Natural killer cell (primary cell): Measurements from ENCODE around the gene INO80C. TPM values are rescaled to one million over a fixed set of nuclear protein-coding genes. Genes with fewer than 3 reads are reported as not detected.

Experiments
- ATAC-seq, 3 donors: fragments of 150-1000 bp in 2 of 3; fragments of 200-7000 bp in 1 of 3; cut with Tn5 transposase; 1 replicate in 1 of 3; 2 replicates in 2 of 3; pipeline ENCODE4 v1.10.0; 2021; ENCODE audit warnings: mild to moderate bottlenecking in 2 of 3, moderate library complexity in 2 of 3
- DNase-seq, 2 donors: peaks; one replicate each; pipeline versions ENCODE4 v3.0.0 to v3.0.0-alpha.2; 2013 to 2021; ENCODE audit warnings: mixed read lengths in 1 of 2
- H3K27ac ChIP-seq: one replicate; pipeline ENCODE4 v1.5.1; 2013; ENCODE audit warnings: mild to moderate bottlenecking, low read length
- H3K27me3 ChIP-seq: one replicate; pipeline ENCODE4 v1.6.1; 2013; ENCODE audit warnings: low read length; ENCODE audit not compliant: control insufficient read depth, insufficient read depth
- H3K36me3 ChIP-seq: one replicate; pipeline ENCODE4 v1.6.1; 2013; ENCODE audit warnings: low read length; ENCODE audit not compliant: control insufficient read depth, insufficient read depth
- H3K4me1 ChIP-seq: one replicate; pipeline ENCODE4 v1.6.1; 2013; ENCODE audit warnings: low read length; ENCODE audit not compliant: control insufficient read depth, insufficient read depth
- H3K4me3 ChIP-seq: one replicate; pipeline ENCODE4 v1.5.1; 2013; ENCODE audit warnings: low read length
- H3K9me3 ChIP-seq: one replicate; pipeline ENCODE4 v1.6.1; 2013; ENCODE audit warnings: low read length; ENCODE audit not compliant: control insufficient read depth, insufficient read depth
- H3K27ac Mint-ChIP-seq, 2 donors: one replicate each; pipeline ENCODE4 v1.8.0; 2022; ENCODE audit warnings: mild to moderate bottlenecking in 2 of 2, mixed read lengths in 2 of 2, moderate library complexity in 1 of 2
- H3K27me3 Mint-ChIP-seq, 2 donors: one replicate each; pipeline ENCODE4 v1.8.0; 2022; ENCODE audit warnings: low read depth in 2 of 2, mixed read lengths in 2 of 2
- H3K36me3 Mint-ChIP-seq: one replicate; pipeline ENCODE4 v1.8.0; 2022; ENCODE audit warnings: mixed read lengths
- H3K4me1 Mint-ChIP-seq, 2 donors: one replicate each; pipeline ENCODE4 v1.8.0; 2022; ENCODE audit warnings: mixed read lengths in 2 of 2
- H3K4me3 Mint-ChIP-seq: one replicate; pipeline ENCODE4 v1.8.0; 2022; ENCODE audit warnings: mild to moderate bottlenecking, moderate library complexity, mixed read lengths
- H3K9me3 Mint-ChIP-seq, 2 donors: one replicate each; pipeline ENCODE4 v1.8.0; 2022; ENCODE audit warnings: mixed read lengths in 2 of 2
- WGBS: methylation state at CpG from one replicate; pipeline ENCODE4 v1.1.7; 2013; ENCODE audit warnings: missing lambda C conversion rate; ENCODE audit not compliant: insufficient coverage; 5-methylcytosine and 5-hydroxymethylcytosine counted together
- intact Hi-C: fragments of 100-400 bp; cut with micrococcal nuclease; formaldehyde crosslinking; loops from one replicate; pipeline ENCODE4 v1.14.2; 2022
- total RNA-seq, 4 donors: library from RNA; stranded (reverse); fragments of 120-200 nt in 1 of 4; gene quantifications; one replicate each; pipeline versions ENCODE4 v1.2.3 to v1.2.4, GENCODE V29; 2013 to 2022
- TF ChIP-seq, protein P1 (sequence below): fragments of 200-600 bp; IDR thresholded peaks from one replicate; pipeline ENCODE4 v1.8.0; 2022; ENCODE audit warnings: antibody characterized with exemption

Gene INO80C
- total RNA-seq, 3 donors from 2014 or later (not counting 1 experiment from before 2014, with no cell fraction given), result 17.6 to 19.5 (median 19.2) TPM

DNA sequence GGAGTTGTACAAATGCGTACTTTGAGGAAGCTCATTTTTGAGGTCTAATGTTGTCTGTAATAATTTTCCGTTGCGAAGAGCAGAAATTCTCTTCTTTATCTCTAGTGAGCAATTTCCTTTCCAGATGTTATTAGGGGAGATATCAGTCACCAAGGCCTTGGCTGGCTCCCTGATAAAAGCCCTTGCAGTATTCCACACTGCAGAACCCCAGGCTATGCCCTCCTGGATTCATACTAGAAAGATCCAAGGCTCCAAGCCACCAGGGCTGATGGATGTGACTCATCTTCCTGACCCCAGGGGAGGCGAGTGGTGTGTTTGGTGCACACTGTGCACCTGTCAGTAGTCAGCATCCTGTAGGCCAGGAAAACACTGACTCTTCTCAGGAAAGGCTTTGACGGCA, 34.7 kb downstream of the INO80C start:
- no peaks in the 10 kb centered on the region for H3K27me3 ChIP-seq
- H3K4me1 Mint-ChIP-seq, result no peaks in the 10 kb centered on the region
- ATAC-seq (no peak), DNase-seq (no peak)
- WGBS, result 67% methylated on average over 2 of the region's 5 CpGs
- intact Hi-C loops, result no loop called here
- H3K4me3 Mint-ChIP-seq, result no peak overlapping the region
- no peak overlapping the region for H3K4me3 ChIP-seq
- H3K27me3 Mint-ChIP-seq, result no peaks in the 10 kb centered on the region
- H3K27ac Mint-ChIP-seq, result no peak overlapping the region
- no peaks in the 10 kb centered on the region for H3K9me3 Mint-ChIP-seq
- peaks cover 4% of the 10 kb centered on the region for H3K4me1 ChIP-seq
- no peak overlapping the region for H3K27ac ChIP-seq
- TF ChIP-seq, protein P1, sequence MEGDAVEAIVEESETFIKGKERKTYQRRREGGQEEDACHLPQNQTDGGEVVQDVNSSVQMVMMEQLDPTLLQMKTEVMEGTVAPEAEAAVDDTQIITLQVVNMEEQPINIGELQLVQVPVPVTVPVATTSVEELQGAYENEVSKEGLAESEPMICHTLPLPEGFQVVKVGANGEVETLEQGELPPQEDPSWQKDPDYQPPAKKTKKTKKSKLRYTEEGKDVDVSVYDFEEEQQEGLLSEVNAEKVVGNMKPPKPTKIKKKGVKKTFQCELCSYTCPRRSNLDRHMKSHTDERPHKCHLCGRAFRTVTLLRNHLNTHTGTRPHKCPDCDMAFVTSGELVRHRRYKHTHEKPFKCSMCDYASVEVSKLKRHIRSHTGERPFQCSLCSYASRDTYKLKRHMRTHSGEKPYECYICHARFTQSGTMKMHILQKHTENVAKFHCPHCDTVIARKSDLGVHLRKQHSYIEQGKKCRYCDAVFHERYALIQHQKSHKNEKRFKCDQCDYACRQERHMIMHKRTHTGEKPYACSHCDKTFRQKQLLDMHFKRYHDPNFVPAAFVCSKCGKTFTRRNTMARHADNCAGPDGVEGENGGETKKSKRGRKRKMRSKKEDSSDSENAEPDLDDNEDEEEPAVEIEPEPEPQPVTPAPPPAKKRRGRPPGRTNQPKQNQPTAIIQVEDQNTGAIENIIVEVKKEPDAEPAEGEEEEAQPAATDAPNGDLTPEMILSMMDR, result no peak
- H3K36me3 ChIP-seq, result no peaks in the 10 kb centered on the region
- H3K36me3 Mint-ChIP-seq, result no peaks in the 10 kb centered on the region
- no peaks in the 10 kb centered on the region for H3K9me3 ChIP-seq

DNA sequence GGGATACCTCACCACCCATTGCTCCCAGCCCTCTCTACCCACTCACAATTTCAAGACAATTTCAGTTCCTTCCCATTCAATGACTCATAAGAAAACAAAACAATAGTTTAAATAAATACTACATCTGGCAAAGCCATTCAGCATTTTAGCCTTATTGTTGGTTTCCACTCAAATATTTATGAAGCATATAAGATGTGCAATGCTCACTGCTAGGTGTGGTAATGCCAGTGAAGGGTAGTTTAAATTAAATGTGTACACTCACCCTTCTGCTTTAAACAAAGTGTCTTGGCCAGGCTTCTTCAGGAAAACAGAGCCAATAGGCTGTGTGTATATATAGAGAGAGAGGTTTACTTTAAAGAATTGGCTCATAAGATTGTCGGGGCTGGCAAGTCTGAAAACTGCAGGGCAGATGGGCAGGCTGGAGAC, 37.0 kb downstream of the INO80C start:
- Histone ChIP-seq H3K27ac (no peak overlapping the region), H3K4me1 (no peaks in the 10 kb centered on the region), H3K9me3 (no peaks in the 10 kb centered on the region), H3K36me3 (no peaks in the 10 kb centered on the region), H3K27me3 (no peaks in the 10 kb centered on the region), H3K4me3 (no peak overlapping the region)
- 95% methylated on average over 1 of the region's 1 CpG for WGBS
- intact Hi-C loops, result no loop called here
- ATAC-seq (no peak), DNase-seq (no peak)
- H3K9me3 Mint-ChIP-seq, result no peaks in the 10 kb centered on the region
- H3K4me3 Mint-ChIP-seq, result no peak overlapping the region
- H3K27ac Mint-ChIP-seq, result no peak overlapping the region
- no peaks in the 10 kb centered on the region for H3K4me1 Mint-ChIP-seq
- peaks cover 0 to 6% of the 10 kb centered on the region in 2 donors for H3K27me3 Mint-ChIP-seq
- TF ChIP-seq, protein P1, result no peak
- no peaks in the 10 kb centered on the region for H3K36me3 Mint-ChIP-seq

DNA sequence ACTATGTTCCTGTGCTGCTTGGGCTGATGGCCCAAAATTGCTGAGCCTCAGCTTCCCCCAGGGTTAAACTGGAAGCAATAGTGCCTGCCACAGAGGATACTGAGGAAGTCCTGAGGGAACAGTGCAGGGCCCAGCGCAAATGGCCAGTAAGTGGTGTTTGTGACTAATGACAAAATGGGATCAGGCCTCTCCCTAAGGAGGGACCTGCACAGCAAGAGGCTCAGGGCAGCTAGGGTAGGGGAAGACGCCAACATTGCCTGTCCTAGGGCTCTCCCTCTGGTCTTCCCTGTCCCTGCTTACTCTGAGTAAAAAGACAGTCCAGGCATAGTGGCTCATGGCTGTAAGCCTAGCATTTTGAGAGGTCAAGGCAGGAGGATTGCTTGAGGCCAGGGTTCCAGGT, 37.8 kb downstream of the INO80C start:
- H3K27ac Mint-ChIP-seq, result no peak overlapping the region
- no peak overlapping the region for H3K4me3 Mint-ChIP-seq

More for the DNA sequence above, 37.8 kb downstream of the INO80C start:
- TF ChIP-seq, protein P1, result no peak
- whole genome bisulfite sequencing, result 43% methylated on average over 2 of the region's 2 CpGs
- no peaks in the 10 kb centered on the region for H3K27me3 ChIP-seq
- H3K4me1 ChIP-seq, result no peaks in the 10 kb centered on the region
- ATAC-seq, result no peak
- peaks cover 0 to 6% of the 10 kb centered on the region in 2 donors for H3K27me3 Mint-ChIP-seq
- no peaks in the 10 kb centered on the region for H3K4me1 Mint-ChIP-seq
- H3K9me3 Mint-ChIP-seq, result no peaks in the 10 kb centered on the region
- intact Hi-C loops, result no loop called here
- no peak overlapping the region for H3K4me3 ChIP-seq
- no peak overlapping the region for H3K27ac ChIP-seq
- H3K9me3 ChIP-seq, result no peaks in the 10 kb centered on the region
- H3K36me3 ChIP-seq, result no peaks in the 10 kb centered on the region
- no peak for DNase-seq
- H3K36me3 Mint-ChIP-seq, result no peaks in the 10 kb centered on the region
